DOHH2 (cell line): Measurements from ENCODE around the gene SCRG1.

Source experiments
- H3F3A ChIP-seq: fragments of 200-600 bp; sonication (generic), shearing (Covaris generic); 2 replicates; pipeline ENCODE4 v1.6.0; 2016; ENCODE audit warnings: antibody characterized with exemption, mild to moderate bottlenecking; ENCODE audit not compliant: control insufficient read depth, insufficient read depth
- H3K27ac ChIP-seq: fragments of 200-600 bp; sonication (generic); 2 replicates; pipeline ENCODE4 v1.5.1; 2014; ENCODE audit warnings: low read depth, mild to moderate bottlenecking, low read length, moderate library complexity
- H3K27me3 ChIP-seq: fragments of 200-600 bp; sonication (generic); 2 replicates; pipeline ENCODE4 v1.6.1; 2014; ENCODE audit warnings: mild to moderate bottlenecking, low read length, mixed read lengths; ENCODE audit not compliant: control insufficient read depth
- H3K36me3 ChIP-seq: fragments of 200-600 bp; sonication (generic); 2 replicates; pipeline ENCODE4 v1.6.1; 2014; ENCODE audit warnings: mild to moderate bottlenecking, low read length, moderate library complexity, mixed read lengths; ENCODE audit not compliant: control insufficient read depth
- H3K4me1 ChIP-seq: fragments of 200-600 bp; sonication (generic); 2 replicates; pipeline ENCODE4 v1.6.1; 2014; ENCODE audit warnings: mild to moderate bottlenecking, low read length, mixed read lengths; ENCODE audit not compliant: control insufficient read depth
- H3K4me2 ChIP-seq: fragments of 200-600 bp; sonication (generic); 2 replicates; pipeline ENCODE4 v1.6.0; 2014; ENCODE audit warnings: mild to moderate bottlenecking, low read length, moderate library complexity
- H3K4me3 ChIP-seq: fragments of 200-600 bp; sonication (generic); 2 replicates; pipeline ENCODE4 v1.5.1; 2014; ENCODE audit warnings: mild to moderate bottlenecking, low read length, mixed read lengths
- H3K79me2 ChIP-seq: fragments of 200-600 bp; sonication (generic); 2 replicates; pipeline ENCODE4 v1.6.1; 2014; ENCODE audit warnings: mild to moderate bottlenecking, low read length, mixed read lengths; ENCODE audit not compliant: control insufficient read depth
- H3K9me2 ChIP-seq: fragments of 200-600 bp; sonication (generic); replicated peaks from 2 replicates; pipeline ENCODE4 v1.6.1; 2014; ENCODE audit warnings: mild to moderate bottlenecking, low read length, mixed read lengths; ENCODE audit not compliant: control insufficient read depth
- H3K9me3 ChIP-seq: fragments of 200-600 bp; sonication (generic); 2 replicates; pipeline ENCODE4 v1.6.1; 2014; ENCODE audit warnings: antibody characterized with exemption, low read length, mixed read lengths; ENCODE audit not compliant: control insufficient read depth, insufficient read depth
- H4K20me1 ChIP-seq: fragments of 200-600 bp; sonication (generic); 2 replicates; pipeline ENCODE4 v1.6.0; 2014; ENCODE audit warnings: low read depth, mild to moderate bottlenecking, antibody characterized with exemption, low read length, moderate library complexity; ENCODE audit not compliant: control insufficient read depth, insufficient read depth
- EZH2phosphoT487 ChIP-seq: fragments of 200-600 bp; sonication (generic); IDR thresholded peaks from 2 replicates; pipeline ENCODE4 v1.6.1; 2017; ENCODE audit warnings: borderline replicate concordance, mild to moderate bottlenecking, antibody characterized with exemption, low read length, moderate library complexity, mixed read lengths
- TF ChIP-seq, protein P1 (sequence below): fragments of 200-600 bp; sonication (generic); IDR thresholded peaks from one replicate; pipeline ENCODE4 v1.5.1; 2014; ENCODE audit warnings: antibody characterized with exemption, mild to moderate bottlenecking, low read depth, low read length; ENCODE audit not compliant: poor library complexity, severe bottlenecking

The SCRG1 gene

DNA sequence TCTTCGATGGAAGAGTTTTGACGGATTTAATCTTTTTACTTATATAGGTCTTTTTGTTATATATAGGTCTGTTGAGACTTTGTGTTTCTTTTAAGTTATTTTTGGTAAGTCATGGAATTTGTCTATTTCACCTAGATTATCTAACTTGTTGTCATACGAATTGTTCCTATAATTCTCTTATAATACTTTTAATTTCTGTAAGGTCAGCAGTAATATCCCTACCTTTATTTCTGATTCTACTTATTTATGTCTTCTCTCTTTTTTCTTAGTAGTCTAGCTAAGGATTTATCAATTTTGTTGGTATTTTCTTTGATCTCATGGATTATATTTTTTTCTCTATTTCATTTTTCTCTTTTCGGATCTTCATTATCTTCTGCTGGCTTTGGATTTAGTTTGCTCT is 16.6 kb downstream of the SCRG1 start:
- Histone ChIP-seq H3K36me3 (peaks cover 18% of the 10 kb centered on the region), H3K4me2 (no peak overlapping the region), H3K9me2 (no peaks in the 10 kb centered on the region), H3K4me1 (no peaks in the 10 kb centered on the region), H3K27ac (no peak overlapping the region), H3K27me3 (no peaks in the 10 kb centered on the region), H3K9me3 (no peaks in the 10 kb centered on the region), H3K4me3 (no peak overlapping the region), H3F3A (peaks cover 6% of the 10 kb centered on the region; the same call in 1 of the 2 replicates), H3K79me2 (no peaks in the 10 kb centered on the region), H4K20me1 (no peaks in the 10 kb centered on the region)
- TF ChIP-seq, protein P1, sequence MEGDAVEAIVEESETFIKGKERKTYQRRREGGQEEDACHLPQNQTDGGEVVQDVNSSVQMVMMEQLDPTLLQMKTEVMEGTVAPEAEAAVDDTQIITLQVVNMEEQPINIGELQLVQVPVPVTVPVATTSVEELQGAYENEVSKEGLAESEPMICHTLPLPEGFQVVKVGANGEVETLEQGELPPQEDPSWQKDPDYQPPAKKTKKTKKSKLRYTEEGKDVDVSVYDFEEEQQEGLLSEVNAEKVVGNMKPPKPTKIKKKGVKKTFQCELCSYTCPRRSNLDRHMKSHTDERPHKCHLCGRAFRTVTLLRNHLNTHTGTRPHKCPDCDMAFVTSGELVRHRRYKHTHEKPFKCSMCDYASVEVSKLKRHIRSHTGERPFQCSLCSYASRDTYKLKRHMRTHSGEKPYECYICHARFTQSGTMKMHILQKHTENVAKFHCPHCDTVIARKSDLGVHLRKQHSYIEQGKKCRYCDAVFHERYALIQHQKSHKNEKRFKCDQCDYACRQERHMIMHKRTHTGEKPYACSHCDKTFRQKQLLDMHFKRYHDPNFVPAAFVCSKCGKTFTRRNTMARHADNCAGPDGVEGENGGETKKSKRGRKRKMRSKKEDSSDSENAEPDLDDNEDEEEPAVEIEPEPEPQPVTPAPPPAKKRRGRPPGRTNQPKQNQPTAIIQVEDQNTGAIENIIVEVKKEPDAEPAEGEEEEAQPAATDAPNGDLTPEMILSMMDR = no peak
- TF ChIP-seq EZH2phosphoT487 = no peak

DNA sequence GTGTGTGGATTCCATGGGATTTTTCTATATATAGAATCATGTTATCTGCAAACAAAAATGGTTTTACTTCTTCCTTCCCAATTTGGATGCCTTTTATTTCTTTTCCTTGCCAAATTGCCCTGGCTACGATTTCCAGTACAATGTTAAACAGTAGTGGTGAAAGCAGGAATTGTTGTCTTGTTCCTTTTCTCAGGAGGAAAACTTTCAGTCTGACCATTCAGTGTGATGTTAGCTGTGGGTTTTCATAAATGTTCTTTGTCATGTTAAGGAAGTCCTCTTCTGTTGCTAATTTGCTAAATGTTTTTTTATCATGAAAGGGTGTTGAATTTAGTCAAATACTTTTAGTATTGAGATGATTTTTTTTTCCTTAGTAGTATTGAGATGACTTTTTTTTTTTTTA is 17.3 kb downstream of the SCRG1 start:
- Histone ChIP-seq H3K27me3 (no peaks in the 10 kb centered on the region), H3K4me2 (no peak overlapping the region), H3K9me2 (no peaks in the 10 kb centered on the region), H3F3A (peaks cover 8% of the 10 kb centered on the region; the same call in 1 of the 2 replicates), H3K79me2 (no peaks in the 10 kb centered on the region), H3K36me3 (peaks cover 21% of the 10 kb centered on the region), H3K9me3 (no peaks in the 10 kb centered on the region), H3K27ac (no peak overlapping the region), H4K20me1 (no peaks in the 10 kb centered on the region), H3K4me1 (no peaks in the 10 kb centered on the region), H3K4me3 (no peak overlapping the region)
- no peak for TF ChIP-seq EZH2phosphoT487
- TF ChIP-seq, protein P1 = no peak

DNA sequence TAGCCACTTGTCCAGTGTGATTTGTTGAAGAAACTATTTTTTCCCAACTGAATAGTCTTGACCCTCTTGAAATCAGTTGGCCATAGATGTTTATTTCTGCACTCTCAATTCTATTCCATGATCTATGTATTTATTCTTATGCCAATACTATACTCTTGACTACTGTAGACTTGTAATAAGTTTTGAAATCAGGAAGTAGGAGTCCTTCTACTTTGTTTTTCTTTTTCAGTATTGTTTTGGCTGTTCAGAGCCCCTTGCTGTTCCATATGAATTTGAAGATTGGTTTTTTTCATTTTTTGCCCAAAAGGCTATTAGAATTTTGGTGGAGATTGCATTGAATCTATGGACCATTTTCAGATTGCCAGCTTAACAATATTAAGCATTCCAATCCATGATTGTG is 17.9 kb downstream of the SCRG1 start:
- TF ChIP-seq, protein P1 = no peak
- no peak for TF ChIP-seq EZH2phosphoT487
- H3K9me2 ChIP-seq = no peaks in the 10 kb centered on the region
- H3K4me3 ChIP-seq = no peak overlapping the region
- H3K27me3 ChIP-seq = no peaks in the 10 kb centered on the region
- H3K36me3 ChIP-seq = peaks cover 24% of the 10 kb centered on the region
- H3K4me2 ChIP-seq = no peak overlapping the region
- no peaks in the 10 kb centered on the region for H3K9me3 ChIP-seq
- H4K20me1 ChIP-seq = no peaks in the 10 kb centered on the region
- peaks cover 8% of the 10 kb centered on the region; the same call in 1 of the 2 replicates for H3F3A ChIP-seq
- no peak overlapping the region for H3K27ac ChIP-seq
- H3K4me1 ChIP-seq = no peaks in the 10 kb centered on the region
- H3K79me2 ChIP-seq = no peaks in the 10 kb centered on the region

DNA sequence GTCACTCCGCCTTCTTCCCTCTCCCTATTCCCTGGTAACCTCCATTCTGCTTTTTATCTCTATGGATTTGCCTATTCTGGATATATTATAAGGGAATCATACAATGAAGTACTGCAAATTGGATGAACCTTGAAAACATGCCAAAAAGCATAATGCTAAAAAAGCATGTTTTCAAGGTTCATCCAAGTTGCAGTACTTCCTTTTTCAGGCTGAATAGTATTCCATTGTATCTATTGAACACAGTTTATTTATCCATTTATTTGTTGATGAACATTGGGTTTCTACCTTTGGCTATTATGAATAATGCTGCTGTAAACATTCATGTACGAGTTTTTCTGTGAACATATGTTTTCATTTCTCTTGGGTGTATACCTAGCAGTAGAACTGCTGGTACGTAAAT is 19.0 kb downstream of the SCRG1 start:
- Histone ChIP-seq H3K27me3 (no peaks in the 10 kb centered on the region), H3F3A (peaks cover 8% of the 10 kb centered on the region; the same call in 1 of the 2 replicates), H3K79me2 (peaks cover 6% of the 10 kb centered on the region), H3K4me2 (no peak overlapping the region), H3K4me1 (no peaks in the 10 kb centered on the region), H4K20me1 (no peaks in the 10 kb centered on the region), H3K4me3 (no peak overlapping the region), H3K36me3 (peaks cover 32% of the 10 kb centered on the region), H3K27ac (no peak overlapping the region), H3K9me3 (no peaks in the 10 kb centered on the region), H3K9me2 (no peaks in the 10 kb centered on the region)
- TF ChIP-seq, protein P1 = no peak
- TF ChIP-seq EZH2phosphoT487 = no peak
